ENCODE measurements around the gene PTPRO.

The PTPRO gene

GRCh38 chr12:15458008-15458407, 135.7 kb downstream of the PTPRO start:
- peak; percentile 1 for DNase-seq (ENCODE audit: low read depth)
- TF ChIP-seq, protein P1, sequence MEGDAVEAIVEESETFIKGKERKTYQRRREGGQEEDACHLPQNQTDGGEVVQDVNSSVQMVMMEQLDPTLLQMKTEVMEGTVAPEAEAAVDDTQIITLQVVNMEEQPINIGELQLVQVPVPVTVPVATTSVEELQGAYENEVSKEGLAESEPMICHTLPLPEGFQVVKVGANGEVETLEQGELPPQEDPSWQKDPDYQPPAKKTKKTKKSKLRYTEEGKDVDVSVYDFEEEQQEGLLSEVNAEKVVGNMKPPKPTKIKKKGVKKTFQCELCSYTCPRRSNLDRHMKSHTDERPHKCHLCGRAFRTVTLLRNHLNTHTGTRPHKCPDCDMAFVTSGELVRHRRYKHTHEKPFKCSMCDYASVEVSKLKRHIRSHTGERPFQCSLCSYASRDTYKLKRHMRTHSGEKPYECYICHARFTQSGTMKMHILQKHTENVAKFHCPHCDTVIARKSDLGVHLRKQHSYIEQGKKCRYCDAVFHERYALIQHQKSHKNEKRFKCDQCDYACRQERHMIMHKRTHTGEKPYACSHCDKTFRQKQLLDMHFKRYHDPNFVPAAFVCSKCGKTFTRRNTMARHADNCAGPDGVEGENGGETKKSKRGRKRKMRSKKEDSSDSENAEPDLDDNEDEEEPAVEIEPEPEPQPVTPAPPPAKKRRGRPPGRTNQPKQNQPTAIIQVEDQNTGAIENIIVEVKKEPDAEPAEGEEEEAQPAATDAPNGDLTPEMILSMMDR (conservative IDR thresholded peaks at IDR 0.05; ENCODE audit: low read depth, low read length), result no peak
- H3K4me3 ChIP-seq (ENCODE audit: low read depth, low read length), result no peak overlapping the region

- TF ChIP-seq, protein P1 (conservative IDR thresholded peaks at IDR 0.05; ENCODE audit: low read depth, low read length), result no peak
- no peak for DNase-seq (ENCODE audit: low read depth)
- no peak overlapping the region for H3K4me3 ChIP-seq (ENCODE audit: low read depth, low read length)
Measured at GRCh38 chr12:15468911-15469310, 146.6 kb downstream of the PTPRO start.

GRCh38 chr12:15469356-15469755, 147.0 kb downstream of the PTPRO start:
- no peak for DNase-seq (ENCODE audit: low read depth)
- TF ChIP-seq, protein P1 (conservative IDR thresholded peaks at IDR 0.05; ENCODE audit: low read depth, low read length), result no peak
- no peak overlapping the region for H3K4me3 ChIP-seq (ENCODE audit: low read depth, low read length)

DNA sequence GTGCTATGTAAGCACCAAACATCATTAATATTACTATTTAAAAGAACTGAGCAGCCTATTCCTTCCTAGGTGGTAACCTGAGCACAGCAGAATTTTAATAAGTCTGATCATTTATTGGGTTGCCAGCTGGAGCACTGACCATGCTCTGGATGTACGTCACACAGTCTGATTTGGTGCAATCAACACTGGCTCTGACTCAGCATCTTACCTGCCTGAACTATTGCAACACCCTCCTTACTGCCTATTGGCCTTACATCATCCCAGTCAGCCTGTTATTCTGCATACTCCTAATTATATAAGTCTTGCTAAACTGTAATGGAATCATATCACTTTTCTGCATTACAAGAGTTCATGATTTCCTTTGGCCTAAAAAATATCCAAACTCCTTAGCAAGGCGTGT, 149.7 kb downstream of the PTPRO start:
- TF ChIP-seq, protein P1 (conservative IDR thresholded peaks at IDR 0.05; ENCODE audit: low read depth, low read length), result no peak
- H3K4me3 ChIP-seq (ENCODE audit: low read depth, low read length), result no peak overlapping the region
- DNase-seq (ENCODE audit: low read depth), result no peak

GRCh38 chr12:15474766-15475165, 152.5 kb downstream of the PTPRO start:
- DNase-seq (ENCODE audit: low read depth), result no peak
- TF ChIP-seq, protein P1 (conservative IDR thresholded peaks at IDR 0.05; ENCODE audit: low read depth, low read length), result no peak
- no peak overlapping the region for H3K4me3 ChIP-seq (ENCODE audit: low read depth, low read length)

DNA sequence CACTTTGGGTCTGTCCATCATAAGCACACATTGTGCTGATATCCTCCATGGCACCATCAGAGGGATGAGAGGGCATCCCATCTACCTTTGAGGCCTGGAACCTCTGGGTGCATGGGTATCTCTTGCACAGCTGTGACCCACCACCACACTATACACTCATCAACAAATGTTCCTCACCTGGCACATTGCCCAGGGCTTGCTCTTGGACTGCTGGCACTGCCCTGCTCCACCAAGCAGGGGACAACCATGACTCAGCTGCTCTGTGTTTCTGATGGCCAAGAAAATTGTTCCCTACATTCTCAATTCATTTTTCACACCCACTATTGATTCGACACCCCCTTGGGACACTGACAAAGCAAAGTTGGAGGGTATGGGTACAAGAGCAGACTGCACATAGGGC, 155.5 kb downstream of the PTPRO start:
- TF ChIP-seq, protein P1 (conservative IDR thresholded peaks at IDR 0.05; ENCODE audit: low read depth, low read length), result no peak

GRCh38 chr12:15481846-15482245, 159.5 kb downstream of the PTPRO start:
- no peak overlapping the region for H3K4me3 ChIP-seq (ENCODE audit: low read depth, low read length)
- TF ChIP-seq, protein P1 (conservative IDR thresholded peaks at IDR 0.05; ENCODE audit: low read depth, low read length), result no peak
- no peak for DNase-seq (ENCODE audit: low read depth)

More for the DNA sequence above, 155.5 kb downstream of the PTPRO start:
- H3K4me3 ChIP-seq (ENCODE audit: low read depth, low read length), result no peak overlapping the region
- no peak for DNase-seq (ENCODE audit: low read depth)

All from choroid plexus epithelial cell (primary cell).